ENCODE measurements around the gene BTBD3.

The BTBD3 gene

GRCh38 chr20:11957911-11958310 is 40.2 kb downstream of the BTBD3 start:
- DNase-seq (ENCODE audit: low read depth, low spot score), result no peak
- H3K27ac ChIP-seq, result no peak overlapping the region

GRCh38 chr20:11958855-11959254 is 41.2 kb downstream of the BTBD3 start:
- no peak overlapping the region for H3K27ac ChIP-seq
- DNase-seq (ENCODE audit: low read depth, low spot score), result no peak

GRCh38 chr20:11965602-11966001 is 47.9 kb downstream of the BTBD3 start:
- DNase-seq (ENCODE audit: low read depth, low spot score), result no peak

GRCh38 chr20:11966186-11966585 is 48.5 kb downstream of the BTBD3 start:
- no peak for DNase-seq (ENCODE audit: low read depth, low spot score)
- no peak overlapping the region for H3K27ac ChIP-seq

More at GRCh38 chr20:11965602-11966001, 47.9 kb downstream of the BTBD3 start:
- H3K27ac ChIP-seq, result no peak overlapping the region

- DNase-seq (ENCODE audit: low read depth, low spot score), result no peak
- no peak overlapping the region for H3K27ac ChIP-seq
Measured at GRCh38 chr20:11970243-11970836, 52.6 kb downstream of the BTBD3 start.

- DNase-seq (ENCODE audit: low read depth, low spot score), result no peak
- no peak overlapping the region for H3K27ac ChIP-seq
Measured at GRCh38 chr20:11972478-11972877, 54.8 kb downstream of the BTBD3 start.

Data from epithelial cell of prostate (primary cell).